Psoas muscle (tissue), 8 donors: ENCODE measurements around the gene ZAR1. TPM values are rescaled to one million over a fixed set of nuclear protein-coding genes. Genes with fewer than 3 reads are reported as not detected.

Experiments
- ATAC-seq, 4 donors: fragments of 200-7000 bp; cut with Tn5 transposase; one replicate each; pipeline ENCODE4 v1.9.1; 2020; ENCODE audit warnings: moderate library complexity in 3 of 4, mild to moderate bottlenecking in 2 of 4
- DNase-seq, 2 donors: peaks; one replicate each; pipeline ENCODE4 v3.0.0-alpha.2; 2020
- H3K27ac ChIP-seq: fragments of 200-600 bp; one replicate; pipeline ENCODE4 v1.8.0; 2022
- H3K27me3 ChIP-seq, 3 donors: fragments of 200-600 bp in 1 of 3; one replicate each; pipeline versions ENCODE4 v1.6.1 to v1.8.0; 2013 to 2022; ENCODE audit warnings: low read length in 2 of 3, mild to moderate bottlenecking in 2 of 3, moderate library complexity in 1 of 3; ENCODE audit not compliant: insufficient read depth in 3 of 3
- H3K36me3 ChIP-seq, 2 donors: fragments of 200-600 bp in 1 of 2; one replicate each; pipeline versions ENCODE4 v1.6.1 to v1.8.0; 2013 to 2022; ENCODE audit warnings: low read depth in 1 of 2, mild to moderate bottlenecking in 1 of 2, moderate library complexity in 1 of 2; ENCODE audit not compliant: insufficient read depth in 1 of 2
- H3K4me1 ChIP-seq: fragments of 200-600 bp; one replicate; pipeline ENCODE4 v1.8.0; 2022
- H3K4me3 ChIP-seq: fragments of 200-600 bp; one replicate; pipeline ENCODE4 v1.8.0; 2022; ENCODE audit warnings: mild to moderate bottlenecking
- H3K9me3 ChIP-seq: fragments of 200-600 bp; one replicate; pipeline ENCODE4 v1.8.0; 2022
- CTCF ChIP-seq: fragments of 200-600 bp; IDR thresholded peaks from one replicate; pipeline ENCODE4 v1.8.0; 2022; ENCODE audit warnings: antibody characterized with exemption
- WGBS, 3 donors: extraction: QIAGEN DNeasy Blood & Tissue Kit; methylation state at CpG; one replicate each; pipeline versions ENCODE4 v1.1.6 to v1.1.7; 2013; 5-methylcytosine and 5-hydroxymethylcytosine counted together
- intact Hi-C, 2 donors: fragments of 100-400 bp; cut with DNase I; formaldehyde crosslinking; loops; one replicate each; pipeline versions ENCODE4 v1.11.0 to v1.14.2; 2022
- polyA plus RNA-seq, 3 donors: library from polyadenylated mRNA; stranded (reverse); fragments of 200-250 nt; gene quantifications; one replicate each; pipeline ENCODE4 v1.2.3, GENCODE V29; 2013
- total RNA-seq, 4 donors: library from RNA; stranded (reverse); fragmentation: NEBNext Ultra II Directional in 2 of 4; extraction: Animal tissue kit (Norgen Biotek cat#: 25700) in 2 of 4; gene quantifications; one replicate each; pipeline versions ENCODE4 v1.2.1 to v1.2.4, GENCODE V29; 2021 to 2023
- donor health status: healthy with polysubstance abuse.
- donor health status: DM: no; HTN: no; CAD: no; lungs with moderate emphysema.
- donor health status: Bipolar disorder and iron deficiency.
- donor health status: healthy.
- donor health status: DM: yes; HTN: yes; CAD: no.
- donor health status: DM: no; HTN: no; CAD: no.
- donor health status: DM: no; HTN: no; CAD: no.
- donor health status: DM: yes; HTN: yes; CAD: no.

ZAR1 gene
- total and polyA plus RNA-seq, 7 donors: not detected

GRCh38 chr4:48483777-48484493 lies 6.1 kb upstream of the ZAR1 start:
- DNase-seq: peak; percentile 22 to 47
- no peaks in the 10 kb centered on the region for H3K9me3 ChIP-seq
- intact Hi-C loops: loop anchor here in 1 of 2 donors (10.0 kb wide), 1 partner anchor 159 kb away; no protein-coding TSS in a partner anchor
- no peak overlapping the region for H3K27ac ChIP-seq
- TF ChIP-seq CTCF: no peak
- peak in 1 of 4 donors; percentile 13 for ATAC-seq
- H3K4me1 ChIP-seq: no peaks in the 10 kb centered on the region
- H3K36me3 ChIP-seq: no peaks in the 10 kb centered on the region
- peaks cover 0 to 71% (median 25%) of the 10 kb centered on the region in 3 donors for H3K27me3 ChIP-seq
- 7 to 9% (median 9%) methylated on average over 56 to 66 of the region's 66 CpGs for WGBS, 3 donors
- peak overlapping the region; percentile 54 for H3K4me3 ChIP-seq

- intact Hi-C loops: loop anchor here in 1 of 2 donors (10.0 kb wide), 1 partner anchor 160 kb away; no protein-coding TSS in a partner anchor
- no peak overlapping the region for H3K27ac ChIP-seq
- H3K9me3 ChIP-seq: no peaks in the 10 kb centered on the region
- ATAC-seq: no peak
- H3K27me3 ChIP-seq: peaks cover 0 to 78% (median 28%) of the 10 kb centered on the region in 3 donors
- H3K4me3 ChIP-seq: no peak overlapping the region
- no peaks in the 10 kb centered on the region for H3K4me1 ChIP-seq
- TF ChIP-seq CTCF: no peak
- DNase-seq: no peak
- no peaks in the 10 kb centered on the region for H3K36me3 ChIP-seq
- 40 to 46% (median 42%) methylated on average over 22 of the region's 22 CpGs for WGBS, 3 donors
Observed at GRCh38 chr4:48484494-48485168, 5.4 kb upstream of the ZAR1 start.

- no peak overlapping the region for H3K27ac ChIP-seq
- intact Hi-C loops: loop anchor here in 1 of 2 donors (10.0 kb wide), 1 partner anchor 165 kb away; no protein-coding TSS in a partner anchor
- DNase-seq (no peak), ATAC-seq (no peak)
- H3K27me3 ChIP-seq: peaks cover 0 to 78% (median 34%) of the 10 kb centered on the region in 3 donors
- peak overlapping the region; percentile 58 for H3K4me3 ChIP-seq
- no peaks in the 10 kb centered on the region for H3K4me1 ChIP-seq
- no peaks in the 10 kb centered on the region for H3K36me3 ChIP-seq
- TF ChIP-seq CTCF: no peak
- no peaks in the 10 kb centered on the region for H3K9me3 ChIP-seq
- 16 to 27% (median 24%) methylated on average over 14 of the region's 14 CpGs for WGBS, 3 donors
Observed at GRCh38 chr4:48489683-48490011, 405 bp upstream of the ZAR1 start.

GRCh38 chr4:48490680-48491513 lies 845 bp downstream of the ZAR1 start:
- ATAC-seq: no peak
- WGBS, 3 donors: 5 to 9% (median 8%) methylated on average over 50 to 104 of the region's 104 CpGs
- H3K4me3 ChIP-seq: peak overlapping the region; percentile 58
- no peaks in the 10 kb centered on the region for H3K9me3 ChIP-seq
- no peaks in the 10 kb centered on the region for H3K36me3 ChIP-seq
- intact Hi-C loops: no loop called here
- H3K27ac ChIP-seq: no peak overlapping the region
- H3K27me3 ChIP-seq: peaks cover 0 to 65% (median 31%) of the 10 kb centered on the region in 3 donors
- peak in 1 of 2 donors; percentile 14 for DNase-seq
- TF ChIP-seq CTCF: no peak
- no peaks in the 10 kb centered on the region for H3K4me1 ChIP-seq
